ENCODE measurements around the gene ZNF827.

DNA sequence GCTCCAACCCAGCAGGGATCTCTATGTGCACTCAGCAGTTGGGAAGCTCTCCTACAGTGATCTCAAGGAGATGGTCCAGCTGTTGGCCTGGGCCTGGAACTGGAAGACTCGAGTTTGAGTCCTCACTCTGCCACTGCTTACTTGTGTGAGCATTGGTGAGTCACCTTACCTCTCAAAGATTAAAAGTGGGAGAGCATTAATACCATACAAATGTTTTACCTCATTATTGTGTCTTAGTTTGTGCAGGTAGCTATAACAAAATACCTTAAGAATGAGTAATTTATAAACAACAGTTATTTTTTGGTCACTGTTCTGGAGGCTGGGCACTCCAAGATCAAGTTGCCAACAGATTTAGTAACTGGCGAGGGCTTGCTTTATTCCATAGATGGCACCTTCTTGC, 21.4 kb upstream of the ZNF827 start:
- no peak for TF ChIP-seq EP300 (IDR thresholded peaks at IDR 0.05)
- TF ChIP-seq, protein P1, sequence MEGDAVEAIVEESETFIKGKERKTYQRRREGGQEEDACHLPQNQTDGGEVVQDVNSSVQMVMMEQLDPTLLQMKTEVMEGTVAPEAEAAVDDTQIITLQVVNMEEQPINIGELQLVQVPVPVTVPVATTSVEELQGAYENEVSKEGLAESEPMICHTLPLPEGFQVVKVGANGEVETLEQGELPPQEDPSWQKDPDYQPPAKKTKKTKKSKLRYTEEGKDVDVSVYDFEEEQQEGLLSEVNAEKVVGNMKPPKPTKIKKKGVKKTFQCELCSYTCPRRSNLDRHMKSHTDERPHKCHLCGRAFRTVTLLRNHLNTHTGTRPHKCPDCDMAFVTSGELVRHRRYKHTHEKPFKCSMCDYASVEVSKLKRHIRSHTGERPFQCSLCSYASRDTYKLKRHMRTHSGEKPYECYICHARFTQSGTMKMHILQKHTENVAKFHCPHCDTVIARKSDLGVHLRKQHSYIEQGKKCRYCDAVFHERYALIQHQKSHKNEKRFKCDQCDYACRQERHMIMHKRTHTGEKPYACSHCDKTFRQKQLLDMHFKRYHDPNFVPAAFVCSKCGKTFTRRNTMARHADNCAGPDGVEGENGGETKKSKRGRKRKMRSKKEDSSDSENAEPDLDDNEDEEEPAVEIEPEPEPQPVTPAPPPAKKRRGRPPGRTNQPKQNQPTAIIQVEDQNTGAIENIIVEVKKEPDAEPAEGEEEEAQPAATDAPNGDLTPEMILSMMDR (IDR thresholded peaks at IDR 0.05): no peak

Data from gastroesophageal sphincter (tissue), 3 donors.